Endometrial microvascular endothelial cells (primary cell): ENCODE data around the gene TOR1A. TPM values are rescaled to one million over a fixed set of nuclear protein-coding genes. Genes with fewer than 3 reads are reported as not detected.
"Not testable (repeated sequence)": the region's sequence is repeated elsewhere in the genome, so short reads cannot be mapped to it uniquely, and the experiment has no call there.

Experiments used
- in situ Hi-C: cut with HindIII; loops from 2 replicates; pipeline ENCODE4 v1.10.0; 2017; ENCODE audit warnings: low sequenced_read_pairs, low pct_unique_long_range_greater_than_20kb; ENCODE audit errors: inconsistent ontology term
- total RNA-seq: library from RNA; depleted of rRNA; stranded (reverse); fragments of >200 nt; gene quantifications from one replicate; pipeline ENCODE4 v1.2.3, GENCODE V29; 2015; ENCODE audit errors: inconsistent ontology term

TOR1A gene
- total RNA-seq, 1 donor from 2014 or later, result 92.7 TPM

- in situ Hi-C loops, result not testable (repeated sequence)
These were observed 27.9 kb downstream of the TOR1A start for GRCh38 chr9:129796029-129796428.

GRCh38 chr9:129794549-129794948 is 29.4 kb downstream of the TOR1A start:
- in situ Hi-C loops, result no loop called here

GRCh38 chr9:129786481-129786880 is 37.5 kb downstream of the TOR1A start:
- in situ Hi-C loops, result no loop called here

- in situ Hi-C loops, result no loop called here
These were observed 38.1 kb downstream of the TOR1A start for GRCh38 chr9:129785866-129786265.

- in situ Hi-C loops, result not testable (repeated sequence)
These were observed 39.0 kb downstream of the TOR1A start for GRCh38 chr9:129784970-129785369.

GRCh38 chr9:129783516-129784361 is 40.2 kb downstream of the TOR1A start:
- in situ Hi-C loops, result no loop called here

GRCh38 chr9:129781981-129782380 is 42.0 kb downstream of the TOR1A start:
- in situ Hi-C loops, result no loop called here

GRCh38 chr9:129781131-129781530 is 42.8 kb downstream of the TOR1A start:
- in situ Hi-C loops, result no loop called here

DNA sequence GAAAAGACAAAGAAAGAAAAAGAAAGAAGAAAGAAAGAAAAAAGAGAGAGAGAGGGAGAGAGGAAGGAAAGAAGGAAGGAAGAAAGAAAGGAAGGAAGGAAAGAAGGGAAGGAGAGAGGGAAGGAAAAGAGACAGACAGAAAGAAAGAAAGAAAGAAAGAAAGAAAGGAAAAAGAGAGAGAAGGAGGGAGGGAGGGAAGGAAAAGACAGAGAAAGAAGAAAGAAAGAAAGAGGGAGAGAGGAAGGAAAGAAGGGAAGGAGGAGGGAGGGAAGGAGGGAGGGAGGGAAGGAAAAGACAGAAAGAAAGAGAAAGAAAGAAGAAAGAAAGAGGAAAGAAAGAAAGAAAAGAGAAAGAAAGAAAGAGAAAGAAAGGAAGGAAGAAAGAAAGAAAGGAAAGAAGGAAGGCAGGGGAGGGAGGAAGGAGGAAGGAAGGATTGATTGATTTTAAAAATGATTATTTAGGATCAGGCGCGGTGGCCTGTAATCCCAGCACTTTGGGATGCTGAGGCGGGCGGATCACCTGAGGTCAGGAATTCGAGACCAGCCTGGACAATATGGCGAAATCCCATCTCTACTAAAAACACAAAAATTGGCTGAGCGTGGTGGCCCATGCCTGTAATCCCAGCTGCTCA is 44.3 kb downstream of the TOR1A start:
- in situ Hi-C loops, result no loop called here

- in situ Hi-C loops, result no loop called here
These were observed 45.5 kb downstream of the TOR1A start for GRCh38 chr9:129778469-129778868.

DNA sequence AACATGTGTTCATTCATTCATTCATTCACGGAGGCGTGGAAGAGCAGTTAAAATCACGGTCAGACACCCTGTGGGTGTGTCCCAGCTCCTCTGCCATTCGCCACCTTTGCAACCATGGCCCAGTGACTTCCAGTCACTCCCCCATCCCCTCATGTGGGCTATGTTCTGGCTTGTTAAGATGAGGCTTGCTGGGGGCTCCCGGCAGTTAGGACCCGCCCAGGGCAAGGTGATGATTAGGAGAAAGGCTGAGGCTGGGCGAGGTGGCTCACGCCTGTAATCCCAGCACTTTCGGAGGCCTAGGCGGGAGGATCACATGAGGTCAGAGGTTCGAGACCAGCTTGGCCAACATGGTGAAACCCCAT is 46.2 kb downstream of the TOR1A start:
- in situ Hi-C loops, result no loop called here

- in situ Hi-C loops, result no loop called here
These were observed 46.8 kb downstream of the TOR1A start for GRCh38 chr9:129776938-129777768.

DNA sequence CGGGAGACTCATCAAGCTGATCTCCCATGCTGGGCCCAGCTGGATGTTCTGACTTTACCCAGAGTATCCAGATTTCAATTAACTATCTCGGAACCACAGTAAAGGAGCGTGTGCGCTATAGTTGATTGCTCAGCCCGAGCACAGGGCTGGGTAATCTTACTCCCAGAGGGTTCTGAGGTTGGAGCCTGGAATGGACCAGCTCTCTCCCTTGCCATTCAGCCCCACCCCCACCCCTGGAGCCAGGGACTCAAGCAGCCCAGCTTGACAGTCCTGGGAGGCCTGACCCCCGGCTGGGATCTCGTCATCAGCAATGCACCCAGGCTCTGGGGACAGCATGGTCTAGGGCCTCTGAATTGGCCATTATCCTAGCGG is 47.4 kb downstream of the TOR1A start:
- in situ Hi-C loops, result no loop called here

DNA sequence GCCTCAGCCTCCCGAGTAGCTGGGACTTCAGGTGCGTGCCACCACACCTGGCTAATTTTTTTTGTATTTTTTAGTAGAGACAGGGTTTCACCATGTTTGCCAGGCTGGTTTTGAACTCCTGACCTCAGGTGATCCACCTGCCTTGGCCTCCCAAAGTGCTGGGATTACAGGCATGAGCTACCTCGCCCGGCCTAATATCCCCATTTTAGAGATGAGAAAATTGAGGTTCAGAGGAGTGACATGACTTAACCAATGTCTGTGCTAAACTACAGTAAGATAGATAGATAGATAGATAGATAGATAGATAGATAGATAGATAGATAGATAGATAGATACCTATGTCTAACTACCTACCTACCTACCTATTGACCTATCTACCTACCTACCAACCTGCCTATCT is 47.8 kb downstream of the TOR1A start:
- in situ Hi-C loops, result not testable (repeated sequence)

DNA sequence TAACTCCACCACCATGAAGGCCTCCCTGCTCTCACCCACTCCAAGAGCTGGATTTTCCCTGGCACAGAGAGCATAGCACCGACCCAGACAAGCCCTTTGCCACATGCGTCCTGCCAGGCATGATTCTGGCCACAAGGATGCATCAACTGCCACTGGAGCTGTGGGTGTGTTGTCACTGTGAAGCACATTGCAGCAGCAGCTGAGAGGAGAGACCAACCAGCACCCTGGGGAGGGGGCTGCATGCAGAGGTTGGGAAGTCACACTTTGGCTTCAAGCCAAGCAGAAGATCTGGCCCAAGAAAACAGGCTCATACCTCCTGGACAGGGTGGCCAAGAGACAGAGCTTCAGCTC is 48.5 kb downstream of the TOR1A start:
- in situ Hi-C loops, result no loop called here

DNA sequence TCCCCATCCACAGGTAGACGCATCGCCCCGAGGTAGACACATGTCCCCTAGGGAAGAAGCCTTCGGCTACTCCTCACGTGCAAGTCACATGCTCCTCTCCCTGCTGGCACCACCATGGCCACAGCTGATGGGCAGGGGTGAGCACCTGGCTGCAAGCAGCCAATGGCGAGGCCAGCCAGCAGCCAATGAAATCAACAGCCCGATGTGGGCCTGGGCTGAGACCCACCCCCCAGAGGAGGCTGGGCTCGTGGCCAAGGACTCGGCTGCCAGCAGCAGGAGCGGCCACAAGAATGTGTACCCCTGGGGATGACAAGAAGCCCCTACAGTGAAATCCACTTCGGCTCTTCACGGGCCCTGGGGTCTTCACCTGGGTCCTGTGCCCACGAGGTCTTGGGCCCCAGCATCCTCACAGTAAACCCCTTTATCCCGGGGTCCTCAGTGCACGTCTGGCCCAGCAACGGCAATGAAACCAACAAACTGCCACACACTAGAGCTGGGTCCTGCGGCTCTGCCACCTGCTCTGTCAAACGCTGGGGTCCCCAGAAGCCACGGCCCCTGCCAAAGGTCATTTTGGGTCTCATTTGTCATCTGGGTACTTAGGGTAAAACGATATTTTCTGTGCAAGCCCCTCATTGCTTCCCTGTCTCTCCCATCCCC is 49.0 kb downstream of the TOR1A start:
- in situ Hi-C loops, result no loop called here

DNA sequence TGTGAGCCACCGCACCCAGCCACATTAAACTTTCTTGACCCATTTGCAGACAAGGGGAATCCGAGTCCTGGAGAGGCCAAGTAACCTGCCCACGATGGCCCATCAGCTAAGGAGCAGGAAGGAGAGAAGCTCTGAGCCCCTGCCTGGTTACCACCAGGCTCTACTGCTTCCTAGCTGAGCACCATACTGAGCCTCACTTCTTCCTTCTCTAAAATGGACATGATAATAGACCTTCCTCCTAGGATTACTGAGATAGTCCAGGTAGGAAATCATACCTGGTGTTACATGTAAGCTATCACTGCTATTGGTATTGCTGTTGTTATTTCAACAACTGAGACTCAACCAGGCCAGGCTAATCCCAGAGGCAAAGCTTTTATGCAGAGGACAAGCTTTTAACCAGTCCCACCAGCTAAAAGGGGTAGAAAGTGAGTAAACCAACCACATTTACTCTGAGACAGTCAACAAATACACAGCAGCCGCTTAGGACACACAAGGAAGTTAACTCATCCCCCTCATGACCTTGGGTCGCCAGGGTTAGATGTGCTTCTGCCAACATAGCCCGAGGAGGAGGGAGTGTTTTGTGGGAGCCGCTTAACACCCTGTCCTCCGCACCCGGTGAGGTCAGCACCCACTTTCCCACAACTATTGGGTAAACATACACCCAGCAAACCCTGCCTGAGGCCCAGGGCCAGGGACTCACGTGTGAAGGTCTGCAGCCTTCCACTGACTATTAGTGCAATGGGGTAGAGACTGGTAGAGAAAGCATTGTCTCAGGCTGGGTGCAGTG is 50.5 kb downstream of the TOR1A start:
- in situ Hi-C loops, result no loop called here

DNA sequence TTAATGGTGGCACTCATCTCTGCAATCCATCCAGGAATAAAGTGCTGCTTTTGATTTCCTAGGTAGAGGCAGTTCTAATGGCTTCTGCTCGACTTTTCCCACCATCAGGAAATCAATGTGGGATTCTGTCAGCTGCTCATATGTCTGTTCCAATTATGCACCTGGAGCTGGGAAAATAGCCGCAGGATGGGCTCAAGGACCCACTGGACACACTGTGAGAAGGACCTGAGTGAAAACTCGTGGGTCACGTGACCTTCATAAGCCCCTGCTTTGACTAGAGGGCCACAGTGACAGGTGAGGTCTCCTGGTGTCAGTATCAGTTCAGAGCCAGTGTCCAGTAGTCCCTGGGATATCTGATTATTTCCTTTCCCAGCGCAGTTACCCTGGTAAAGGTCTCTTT is 53.2 kb downstream of the TOR1A start:
- in situ Hi-C loops, result no loop called here

DNA sequence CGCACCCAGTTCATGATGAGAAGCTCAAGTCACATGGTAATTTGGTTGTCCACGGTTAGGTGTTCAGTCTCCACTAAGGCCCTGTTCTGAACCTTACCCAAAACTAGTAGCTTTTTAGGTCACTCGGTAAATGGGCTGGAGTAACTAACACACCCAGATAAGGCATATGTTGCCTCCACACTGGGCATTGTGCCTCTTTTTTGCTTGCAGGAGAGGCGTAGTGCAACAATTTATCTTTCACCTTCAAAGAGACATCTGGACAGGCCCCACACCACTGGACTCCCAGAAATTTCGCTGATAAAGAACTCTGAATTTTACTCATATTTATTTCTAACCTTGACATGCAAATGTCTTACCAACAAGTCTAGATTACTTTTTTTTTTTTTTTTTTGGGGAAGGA is 54.3 kb downstream of the TOR1A start:
- in situ Hi-C loops, result no loop called here
